ENCODE results near the gene FRMD8. TPM values are rescaled to one million over a fixed set of nuclear protein-coding genes. Genes with fewer than 3 reads are reported as not detected.
A peak's percentile ranks its signal among the peaks of the same experiment; 100 is the strongest.

Gene FRMD8
- total and polyA plus RNA-seq, 2 experiments from 2014 or later = 25.4 to 106 TPM

- Histone ChIP-seq H3K27ac (no peak overlapping the region), H4K20me1 (ENCODE audit: insufficient read depth) (no peaks in the 10 kb centered on the region), H3K4me1 (ENCODE audit: insufficient read depth) (peaks cover 21% of the 10 kb centered on the region), H3K4me3 (no peak overlapping the region), H3K36me3 (ENCODE audit: low read depth) (no peaks in the 10 kb centered on the region), H3F3A (ENCODE audit: insufficient read depth) (peaks cover 17% of the 10 kb centered on the region), H3K27me3 (replicated peaks; ENCODE audit: insufficient read depth) (no peaks in the 10 kb centered on the region), H3K9me2 (ENCODE audit: insufficient read depth) (no peaks in the 10 kb centered on the region), H3K9ac (no peak overlapping the region), H3K9me3 (ENCODE audit: low read depth) (no peaks in the 10 kb centered on the region), H3K4me2 (ENCODE audit: unreplicated experiment) (no peak overlapping the region), H3K79me2 (ENCODE audit: insufficient read depth) (peaks cover 57% of the 10 kb centered on the region), H2AFZ (no peak overlapping the region)
- in situ Hi-C loops (cut with MboI) = no loop called here
- no peak for DNase-seq
- TF ChIP-seq EZH2phosphoT487 (IDR thresholded peaks at IDR 0.05; ENCODE audit: insufficient read depth, low read depth) = no peak
- TF ChIP-seq EZH2 (IDR thresholded peaks at IDR 0.05; ENCODE audit: insufficient read depth, poor library complexity, severe bottlenecking) = no peak
- 70 to 77% methylated on average over 7 of the region's 7 CpGs for WGBS, 2 experiments (ENCODE audit: low coverage in 1 of 2, low lambda C conversion rate in 2 of 2, missing lambda C conversion rate in 2 of 2)
Observed at GRCh38 chr11:65459552-65459951, 73.1 kb downstream of the FRMD8 start.

MicroRNAs encoded within 50 kb of the gene (microRNA counts, 767-probe panel; counts per million panel counts)
- 447 counts per million, percentile 86 among the panel's probes with 10 or more counts for microRNA hsa-miR-612

Small RNA genes lying within 50 kb of the gene (small RNA-seq; reads per million reads assigned to genes)
- gene RF01684 (ENCODE audit: low read depth, low replicate concordance) = not detected

Other genes starting within 250 kb of the FRMD8 start
- gene SPDYC, start 216.4 kb upstream of the FRMD8 start, total RNA-seq (2014; rRNA removed; shearing (Covaris generic)) = not detected in 2 replicates
- not detected in 2 replicates for gene SPDYC, start 216.4 kb upstream of the FRMD8 start, polyA plus RNA-seq (2016; fragmentation: Nextera tagmentation; extraction: Ambion mirVana)
- gene CAPN1, start 204.7 kb upstream of the FRMD8 start, total RNA-seq (2014; rRNA removed; shearing (Covaris generic)) = 127 and 145 TPM in 2 replicates
- 106 and 110 TPM in 2 replicates for gene CAPN1, start 204.7 kb upstream of the FRMD8 start, polyA plus RNA-seq (2016; fragmentation: Nextera tagmentation; extraction: Ambion mirVana)
- 6.7 and 8.6 TPM in 2 replicates for gene POLA2, start 124.7 kb upstream of the FRMD8 start, total RNA-seq (2014; rRNA removed; shearing (Covaris generic))
- gene POLA2, start 124.7 kb upstream of the FRMD8 start, polyA plus RNA-seq (2016; fragmentation: Nextera tagmentation; extraction: Ambion mirVana) = 8.7 and 8.9 TPM in 2 replicates
- 32.1 and 32.6 TPM in 2 replicates for gene CDC42EP2, start 71.8 kb upstream of the FRMD8 start, total RNA-seq (2014; rRNA removed; shearing (Covaris generic))
- 37.9 and 40.3 TPM in 2 replicates for gene CDC42EP2, start 71.8 kb upstream of the FRMD8 start, polyA plus RNA-seq (2016; fragmentation: Nextera tagmentation; extraction: Ambion mirVana)
- 27.7 and 30.0 TPM in 2 replicates for gene DPF2, start 52.8 kb upstream of the FRMD8 start, total RNA-seq (2014; rRNA removed; shearing (Covaris generic))
- 51.2 and 54.1 TPM in 2 replicates for gene DPF2, start 52.8 kb upstream of the FRMD8 start, polyA plus RNA-seq (2016; fragmentation: Nextera tagmentation; extraction: Ambion mirVana)
- gene TIGD3, start 31.9 kb upstream of the FRMD8 start, total RNA-seq (2014; rRNA removed; shearing (Covaris generic)) = not detected in 2 replicates
- gene TIGD3, start 31.9 kb upstream of the FRMD8 start, polyA plus RNA-seq (2016; fragmentation: Nextera tagmentation; extraction: Ambion mirVana) = not detected in 2 replicates
- gene SLC25A45, start 4.0 kb upstream of the FRMD8 start, total RNA-seq (2014; rRNA removed; shearing (Covaris generic)) = 3.6 and 6.4 TPM in 2 replicates
- gene SLC25A45, start 4.0 kb upstream of the FRMD8 start, polyA plus RNA-seq (2016; fragmentation: Nextera tagmentation; extraction: Ambion mirVana) = 3.7 and 3.9 TPM in 2 replicates
- gene NEAT1, start 36.2 kb downstream of the FRMD8 start, total RNA-seq (2014; rRNA removed; shearing (Covaris generic)) = 74.3 and 143 TPM in 2 replicates
- 36.2 and 50.7 TPM in 2 replicates for gene NEAT1, start 36.2 kb downstream of the FRMD8 start, polyA plus RNA-seq (2016; fragmentation: Nextera tagmentation; extraction: Ambion mirVana)
- 2,638 and 3,272 TPM in 2 replicates for gene MALAT1, start 112.4 kb downstream of the FRMD8 start, total RNA-seq (2014; rRNA removed; shearing (Covaris generic))
- gene MALAT1, start 112.4 kb downstream of the FRMD8 start, polyA plus RNA-seq (2016; fragmentation: Nextera tagmentation; extraction: Ambion mirVana) = 7,376 and 13,207 TPM in 2 replicates
- 115 and 133 TPM in 2 replicates for gene SCYL1, start 138.4 kb downstream of the FRMD8 start, total RNA-seq (2014; rRNA removed; shearing (Covaris generic))
- 90.7 and 98.6 TPM in 2 replicates for gene SCYL1, start 138.4 kb downstream of the FRMD8 start, polyA plus RNA-seq (2016; fragmentation: Nextera tagmentation; extraction: Ambion mirVana)
- gene LTBP3, start 171.7 kb downstream of the FRMD8 start, total RNA-seq (2014; rRNA removed; shearing (Covaris generic)) = 98.4 and 112 TPM in 2 replicates
- gene LTBP3, start 171.7 kb downstream of the FRMD8 start, polyA plus RNA-seq (2016; fragmentation: Nextera tagmentation; extraction: Ambion mirVana) = 36.5 and 39.6 TPM in 2 replicates
- gene ZNRD2, start 183.8 kb downstream of the FRMD8 start, total RNA-seq (2014; rRNA removed; shearing (Covaris generic)) = 41.9 and 54.5 TPM in 2 replicates
- gene ZNRD2, start 183.8 kb downstream of the FRMD8 start, polyA plus RNA-seq (2016; fragmentation: Nextera tagmentation; extraction: Ambion mirVana) = 69.3 and 74.9 TPM in 2 replicates
- 41.2 and 67.0 TPM in 2 replicates for gene FAM89B, start 185.9 kb downstream of the FRMD8 start, total RNA-seq (2014; rRNA removed; shearing (Covaris generic))
- 73.1 and 76.3 TPM in 2 replicates for gene FAM89B, start 185.9 kb downstream of the FRMD8 start, polyA plus RNA-seq (2016; fragmentation: Nextera tagmentation; extraction: Ambion mirVana)
- gene EHBP1L1, start 189.4 kb downstream of the FRMD8 start, total RNA-seq (2014; rRNA removed; shearing (Covaris generic)) = 85.5 and 88.5 TPM in 2 replicates
- 11.5 and 12.6 TPM in 2 replicates for gene EHBP1L1, start 189.4 kb downstream of the FRMD8 start, polyA plus RNA-seq (2016; fragmentation: Nextera tagmentation; extraction: Ambion mirVana)
- not detected in 2 replicates for gene KCNK7, start 209.2 kb downstream of the FRMD8 start, total RNA-seq (2014; rRNA removed; shearing (Covaris generic))
- gene KCNK7, start 209.2 kb downstream of the FRMD8 start, polyA plus RNA-seq (2016; fragmentation: Nextera tagmentation; extraction: Ambion mirVana) = not detected in 2 replicates
- gene MAP3K11, start 227.6 kb downstream of the FRMD8 start, total RNA-seq (2014; rRNA removed; shearing (Covaris generic)) = 17.6 and 24.7 TPM in 2 replicates
- 9.5 and 10.6 TPM in 2 replicates for gene MAP3K11, start 227.6 kb downstream of the FRMD8 start, polyA plus RNA-seq (2016; fragmentation: Nextera tagmentation; extraction: Ambion mirVana)
- 23.5 and 30.2 TPM in 2 replicates for gene PCNX3, start 229.1 kb downstream of the FRMD8 start, total RNA-seq (2014; rRNA removed; shearing (Covaris generic))
- 8.1 and 8.6 TPM in 2 replicates for gene PCNX3, start 229.1 kb downstream of the FRMD8 start, polyA plus RNA-seq (2016; fragmentation: Nextera tagmentation; extraction: Ambion mirVana)